ENCODE results near the gene MOB1B. TPM values are rescaled to one million over a fixed set of nuclear protein-coding genes. Genes with fewer than 3 reads are reported as not detected.

MOB1B gene
- total and polyA plus RNA-seq, 10 of the 15 experiments (the other 5 are each of a cell fraction or from before 2014, with no cell fraction given), result 1.9 to 11.4 (median 6.1) TPM

GRCh38 chr4:70901984-70902576, at the start of gene MOB1B (continued):
- TF ChIP-seq PML (IDR thresholded peaks at IDR 0.05; ENCODE audit: low read length), result peak; percentile 37; the same call in 1 of the 2 replicates
- no peak for TF ChIP-seq FOXM1 (IDR thresholded peaks at IDR 0.05; ENCODE audit: low read depth, low read length)
- no peak for TF ChIP-seq ETV6 (conservative IDR thresholded peaks at IDR 0.05 in 1 of 2, IDR thresholded peaks at IDR 0.05 in 1 of 2; ENCODE audit: borderline replicate concordance in 1 of 2, low read depth in 1 of 2)
- TF ChIP-seq KAT2A (conservative IDR thresholded peaks at IDR 0.05; ENCODE audit: control insufficient read depth, low read depth, low read length), result no peak
- no peak for TF ChIP-seq ZBTB11 (CRISPR knock-in tag; IDR thresholded peaks at IDR 0.05)
- 0 out of 2 replicates have a peak, but pooled peaks have one; percentile 38 for TF ChIP-seq CREB1 (IDR thresholded peaks at IDR 0.05; ENCODE audit: low read depth)
- TF ChIP-seq NR2C2 (IDR thresholded peaks at IDR 0.05; ENCODE audit: borderline replicate concordance, control insufficient read depth, insufficient read length, low read depth), result no peak
- TF ChIP-seq, protein P1, sequence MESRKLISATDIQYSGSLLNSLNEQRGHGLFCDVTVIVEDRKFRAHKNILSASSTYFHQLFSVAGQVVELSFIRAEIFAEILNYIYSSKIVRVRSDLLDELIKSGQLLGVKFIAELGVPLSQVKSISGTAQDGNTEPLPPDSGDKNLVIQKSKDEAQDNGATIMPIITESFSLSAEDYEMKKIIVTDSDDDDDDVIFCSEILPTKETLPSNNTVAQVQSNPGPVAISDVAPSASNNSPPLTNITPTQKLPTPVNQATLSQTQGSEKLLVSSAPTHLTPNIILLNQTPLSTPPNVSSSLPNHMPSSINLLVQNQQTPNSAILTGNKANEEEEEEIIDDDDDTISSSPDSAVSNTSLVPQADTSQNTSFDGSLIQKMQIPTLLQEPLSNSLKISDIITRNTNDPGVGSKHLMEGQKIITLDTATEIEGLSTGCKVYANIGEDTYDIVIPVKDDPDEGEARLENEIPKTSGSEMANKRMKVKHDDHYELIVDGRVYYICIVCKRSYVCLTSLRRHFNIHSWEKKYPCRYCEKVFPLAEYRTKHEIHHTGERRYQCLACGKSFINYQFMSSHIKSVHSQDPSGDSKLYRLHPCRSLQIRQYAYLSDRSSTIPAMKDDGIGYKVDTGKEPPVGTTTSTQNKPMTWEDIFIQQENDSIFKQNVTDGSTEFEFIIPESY (IDR thresholded peaks at IDR 0.05), result no peak
- no peak for TF ChIP-seq HDGF (IDR thresholded peaks at IDR 0.05)
- TF ChIP-seq, protein P2, sequence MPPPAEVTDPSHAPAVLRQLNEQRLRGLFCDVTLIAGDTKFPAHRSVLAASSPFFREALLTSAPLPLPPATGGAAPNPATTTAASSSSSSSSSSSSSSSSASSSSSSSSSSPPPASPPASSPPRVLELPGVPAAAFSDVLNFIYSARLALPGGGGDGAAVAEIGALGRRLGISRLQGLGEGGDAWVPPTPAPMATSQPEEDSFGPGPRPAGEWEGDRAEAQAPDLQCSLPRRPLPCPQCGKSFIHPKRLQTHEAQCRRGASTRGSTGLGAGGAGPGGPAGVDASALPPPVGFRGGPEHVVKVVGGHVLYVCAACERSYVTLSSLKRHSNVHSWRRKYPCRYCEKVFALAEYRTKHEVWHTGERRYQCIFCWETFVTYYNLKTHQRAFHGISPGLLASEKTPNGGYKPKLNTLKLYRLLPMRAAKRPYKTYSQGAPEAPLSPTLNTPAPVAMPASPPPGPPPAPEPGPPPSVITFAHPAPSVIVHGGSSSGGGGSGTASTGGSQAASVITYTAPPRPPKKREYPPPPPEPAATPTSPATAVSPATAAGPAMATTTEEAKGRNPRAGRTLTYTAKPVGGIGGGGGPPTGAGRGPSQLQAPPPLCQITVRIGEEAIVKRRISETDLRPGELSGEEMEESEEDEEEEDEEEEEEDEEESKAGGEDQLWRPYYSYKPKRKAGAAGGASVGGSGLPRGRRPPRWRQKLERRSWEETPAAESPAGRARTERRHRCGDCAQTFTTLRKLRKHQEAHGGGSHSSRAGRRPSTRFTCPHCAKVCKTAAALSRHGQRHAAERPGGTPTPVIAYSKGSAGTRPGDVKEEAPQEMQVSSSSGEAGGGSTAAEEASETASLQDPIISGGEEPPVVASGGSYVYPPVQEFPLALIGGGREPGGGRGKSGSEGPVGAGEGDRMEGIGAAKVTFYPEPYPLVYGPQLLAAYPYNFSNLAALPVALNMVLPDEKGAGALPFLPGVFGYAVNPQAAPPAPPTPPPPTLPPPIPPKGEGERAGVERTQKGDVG (CRISPR knock-in tag; IDR thresholded peaks at IDR 0.05), result no peak
- TF ChIP-seq FOXK2 (IDR thresholded peaks at IDR 0.05), result no peak
- TF ChIP-seq MXI1 (IDR thresholded peaks at IDR 0.05; ENCODE audit: low read depth, low read length), result no peak
- TF ChIP-seq, protein P3, sequence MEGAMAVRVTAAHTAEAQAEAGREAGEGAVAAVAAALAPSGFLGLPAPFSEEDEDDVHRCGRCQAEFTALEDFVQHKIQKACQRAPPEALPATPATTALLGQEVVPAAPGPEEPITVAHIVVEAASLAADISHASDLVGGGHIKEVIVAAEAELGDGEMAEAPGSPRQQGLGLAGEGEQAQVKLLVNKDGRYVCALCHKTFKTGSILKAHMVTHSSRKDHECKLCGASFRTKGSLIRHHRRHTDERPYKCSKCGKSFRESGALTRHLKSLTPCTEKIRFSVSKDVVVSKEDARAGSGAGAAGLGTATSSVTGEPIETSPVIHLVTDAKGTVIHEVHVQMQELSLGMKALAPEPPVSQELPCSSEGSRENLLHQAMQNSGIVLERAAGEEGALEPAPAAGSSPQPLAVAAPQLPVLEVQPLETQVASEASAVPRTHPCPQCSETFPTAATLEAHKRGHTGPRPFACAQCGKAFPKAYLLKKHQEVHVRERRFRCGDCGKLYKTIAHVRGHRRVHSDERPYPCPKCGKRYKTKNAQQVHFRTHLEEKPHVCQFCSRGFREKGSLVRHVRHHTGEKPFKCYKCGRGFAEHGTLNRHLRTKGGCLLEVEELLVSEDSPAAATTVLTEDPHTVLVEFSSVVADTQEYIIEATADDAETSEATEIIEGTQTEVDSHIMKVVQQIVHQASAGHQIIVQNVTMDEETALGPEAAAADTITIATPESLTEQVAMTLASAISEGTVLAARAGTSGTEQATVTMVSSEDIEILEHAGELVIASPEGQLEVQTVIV (IDR thresholded peaks at IDR 0.05; ENCODE audit: borderline replicate concordance, partially characterized antibody), result no peak
- peak; percentile 30; the same call in 1 of the 2 replicates for TF ChIP-seq TAF1 (IDR thresholded peaks at IDR 0.05; ENCODE audit: borderline replicate concordance, low read depth, low read length)
- TF ChIP-seq, protein P4, sequence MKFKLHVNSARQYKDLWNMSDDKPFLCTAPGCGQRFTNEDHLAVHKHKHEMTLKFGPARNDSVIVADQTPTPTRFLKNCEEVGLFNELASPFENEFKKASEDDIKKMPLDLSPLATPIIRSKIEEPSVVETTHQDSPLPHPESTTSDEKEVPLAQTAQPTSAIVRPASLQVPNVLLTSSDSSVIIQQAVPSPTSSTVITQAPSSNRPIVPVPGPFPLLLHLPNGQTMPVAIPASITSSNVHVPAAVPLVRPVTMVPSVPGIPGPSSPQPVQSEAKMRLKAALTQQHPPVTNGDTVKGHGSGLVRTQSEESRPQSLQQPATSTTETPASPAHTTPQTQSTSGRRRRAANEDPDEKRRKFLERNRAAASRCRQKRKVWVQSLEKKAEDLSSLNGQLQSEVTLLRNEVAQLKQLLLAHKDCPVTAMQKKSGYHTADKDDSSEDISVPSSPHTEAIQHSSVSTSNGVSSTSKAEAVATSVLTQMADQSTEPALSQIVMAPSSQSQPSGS (IDR thresholded peaks at IDR 0.05; ENCODE audit: low read length), result no peak
- TF ChIP-seq NFYB (IDR thresholded peaks at IDR 0.05; ENCODE audit: insufficient read depth, low read depth, low read length), result no peak
- TF ChIP-seq WRNIP1 (IDR thresholded peaks at IDR 0.05; ENCODE audit: borderline replicate concordance, low read depth, low read length), result no peak
